Thoracic aorta (tissue), 2 donors: ENCODE measurements around the gene SHISA8. TPM values are rescaled to one million over a fixed set of nuclear protein-coding genes. Genes with fewer than 3 reads are reported as not detected.

Source experiments
- ATAC-seq: fragments of 150-250 bp; one replicate; pipeline ENCODE4 v1.8.0; 2017; ENCODE audit warnings: low read depth; ENCODE audit not compliant: insufficient number of reproducible peaks, low FRiP score
- DNase-seq: peaks from one replicate; pipeline ENCODE4 v3.0.0-alpha.2; 2020; ENCODE audit warnings: low spot score
- H3K27ac ChIP-seq, 2 donors: fragments of 200-600 bp; sonication (generic); 1 replicate in 1 of 2; 2 replicates in 1 of 2; pipeline ENCODE4 v1.5.1; 2016; ENCODE audit warnings: mild to moderate bottlenecking in 2 of 2, moderate library complexity in 2 of 2
- H3K27me3 ChIP-seq: fragments of 200-600 bp; sonication (generic); replicated peaks from 2 replicates; pipeline ENCODE4 v1.6.0; 2016; ENCODE audit warnings: mild to moderate bottlenecking; ENCODE audit not compliant: insufficient read depth
- H3K36me3 ChIP-seq: fragments of 200-600 bp; sonication (generic); one replicate; pipeline ENCODE4 v1.5.1; 2016
- H3K4me1 ChIP-seq, 2 donors: fragments of 200-600 bp; sonication (generic); 1 replicate in 1 of 2; 2 replicates in 1 of 2; pipeline versions ENCODE4 v1.5.1 to v1.6.0; 2016; ENCODE audit warnings: low read depth in 2 of 2, mild to moderate bottlenecking in 1 of 2; ENCODE audit not compliant: control insufficient read depth in 1 of 2
- H3K4me3 ChIP-seq: fragments of 200-600 bp; sonication (generic); 2 replicates; pipeline ENCODE4 v1.5.1; 2016; ENCODE audit warnings: mild to moderate bottlenecking
- H3K9me3 ChIP-seq: fragments of 200-600 bp; sonication (generic); 2 replicates; pipeline ENCODE4 v1.5.1; 2016
- total RNA-seq, 2 donors: library from RNA; depleted of rRNA; stranded (reverse); fragments of >200 nt; gene quantifications; one replicate each; pipeline versions ENCODE4 v1.1.0 to v1.2.3, GENCODE V29; 2016
- TF ChIP-seq, protein P1 (sequence below): fragments of 200-600 bp; sonication (generic); IDR thresholded peaks from one replicate; pipeline ENCODE4 v1.5.1; 2019; ENCODE audit warnings: antibody characterized with exemption

The SHISA8 gene
- total RNA-seq, 2 donors from 2014 or later, result not detected

DNA sequence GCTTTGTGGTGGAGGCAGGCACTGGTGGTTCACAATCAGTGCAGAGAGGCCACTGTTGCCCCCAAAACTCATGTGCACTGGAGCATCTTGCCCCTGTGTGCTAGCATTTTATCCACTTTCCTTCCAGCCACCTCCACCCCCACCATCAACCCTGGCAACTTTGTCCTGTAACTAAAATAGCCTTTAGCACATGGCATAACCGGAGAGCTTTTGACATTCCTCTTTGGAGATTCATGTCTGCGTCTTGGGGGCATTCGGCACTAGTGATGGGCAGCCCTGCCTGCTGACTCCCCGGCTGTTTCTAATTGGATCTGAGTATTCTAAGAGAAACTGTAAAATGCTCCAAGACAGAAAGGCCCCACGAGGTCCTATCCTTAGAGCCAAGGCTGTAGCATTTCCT is 15.8 kb downstream of the SHISA8 start:
- peaks cover 70% of the 10 kb centered on the region for H3K36me3 ChIP-seq
- H3K27ac ChIP-seq, result no peak overlapping the region
- H3K4me1 ChIP-seq, result no peaks in the 10 kb centered on the region
- TF ChIP-seq, protein P1, sequence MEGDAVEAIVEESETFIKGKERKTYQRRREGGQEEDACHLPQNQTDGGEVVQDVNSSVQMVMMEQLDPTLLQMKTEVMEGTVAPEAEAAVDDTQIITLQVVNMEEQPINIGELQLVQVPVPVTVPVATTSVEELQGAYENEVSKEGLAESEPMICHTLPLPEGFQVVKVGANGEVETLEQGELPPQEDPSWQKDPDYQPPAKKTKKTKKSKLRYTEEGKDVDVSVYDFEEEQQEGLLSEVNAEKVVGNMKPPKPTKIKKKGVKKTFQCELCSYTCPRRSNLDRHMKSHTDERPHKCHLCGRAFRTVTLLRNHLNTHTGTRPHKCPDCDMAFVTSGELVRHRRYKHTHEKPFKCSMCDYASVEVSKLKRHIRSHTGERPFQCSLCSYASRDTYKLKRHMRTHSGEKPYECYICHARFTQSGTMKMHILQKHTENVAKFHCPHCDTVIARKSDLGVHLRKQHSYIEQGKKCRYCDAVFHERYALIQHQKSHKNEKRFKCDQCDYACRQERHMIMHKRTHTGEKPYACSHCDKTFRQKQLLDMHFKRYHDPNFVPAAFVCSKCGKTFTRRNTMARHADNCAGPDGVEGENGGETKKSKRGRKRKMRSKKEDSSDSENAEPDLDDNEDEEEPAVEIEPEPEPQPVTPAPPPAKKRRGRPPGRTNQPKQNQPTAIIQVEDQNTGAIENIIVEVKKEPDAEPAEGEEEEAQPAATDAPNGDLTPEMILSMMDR, result no peak
- ATAC-seq, result no peak
- no peak for DNase-seq
- H3K9me3 ChIP-seq, result no peaks in the 10 kb centered on the region
- no peak overlapping the region for H3K4me3 ChIP-seq
- H3K27me3 ChIP-seq, result no peaks in the 10 kb centered on the region

DNA sequence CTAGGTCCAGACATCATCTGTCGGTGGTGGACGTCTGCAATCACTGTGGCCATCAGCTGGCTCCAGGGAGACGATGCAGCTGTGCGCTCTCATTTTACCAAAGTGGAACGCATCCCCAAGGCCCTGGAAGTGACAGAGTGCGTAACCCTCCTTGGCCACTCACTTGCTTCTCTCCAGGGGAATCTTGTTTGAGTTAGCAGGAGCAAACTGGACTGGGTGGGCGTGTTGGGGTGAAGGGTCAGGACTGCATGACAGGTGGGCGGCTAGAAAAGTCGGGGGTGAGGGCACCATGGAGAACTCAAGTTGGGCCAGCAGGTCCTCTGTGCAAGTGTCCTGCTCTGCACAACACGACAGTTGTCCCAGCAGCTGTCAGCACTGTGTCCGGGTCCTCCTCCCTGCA is 16.2 kb downstream of the SHISA8 start:
- ATAC-seq, result no peak
- no peaks in the 10 kb centered on the region for H3K9me3 ChIP-seq
- H3K36me3 ChIP-seq, result peaks cover 71% of the 10 kb centered on the region
- no peak overlapping the region for H3K27ac ChIP-seq
- H3K27me3 ChIP-seq, result no peaks in the 10 kb centered on the region
- no peak overlapping the region for H3K4me3 ChIP-seq
- H3K4me1 ChIP-seq, result no peaks in the 10 kb centered on the region
- no peak for DNase-seq
- TF ChIP-seq, protein P1, result no peak

DNA sequence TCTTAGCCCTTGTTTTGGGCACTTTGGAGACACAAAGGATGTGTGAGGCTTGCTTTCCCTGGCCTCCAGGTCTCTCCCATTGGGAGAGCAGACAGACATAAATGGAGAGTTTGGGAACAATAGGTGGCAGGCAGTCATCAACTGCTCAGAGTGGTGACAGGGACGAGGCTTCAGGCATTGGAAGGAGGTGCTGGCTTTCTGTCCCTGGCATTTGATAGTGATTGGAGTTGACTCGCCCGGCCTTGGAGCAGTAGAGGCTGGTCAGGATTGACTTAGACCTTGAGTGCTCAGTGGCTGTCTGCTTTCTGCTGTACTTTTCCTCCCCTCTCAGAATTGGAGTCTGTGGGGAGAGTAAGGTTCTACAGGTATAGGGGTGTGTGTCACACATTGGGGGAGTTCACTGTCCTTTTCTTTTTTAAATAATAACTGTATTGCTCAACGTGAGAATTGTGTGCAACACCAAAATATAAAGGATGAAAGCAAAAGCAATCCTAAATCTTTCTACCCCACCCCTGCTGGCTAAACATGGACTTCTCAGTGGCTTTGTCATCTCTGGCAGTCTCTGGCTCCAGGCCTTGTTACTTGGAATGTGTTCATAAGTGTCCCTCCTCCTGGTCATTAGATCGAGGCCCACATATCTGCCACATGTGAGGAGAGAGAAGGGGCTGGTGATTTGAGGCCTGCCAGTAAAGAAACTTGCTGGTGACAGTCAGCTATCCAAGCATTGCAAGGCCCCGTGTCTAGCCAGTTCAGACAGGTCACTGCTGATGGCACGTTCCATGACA is 21.1 kb downstream of the SHISA8 start:
- no peak for DNase-seq
- H3K4me3 ChIP-seq, result no peak overlapping the region
- no peaks in the 10 kb centered on the region for H3K9me3 ChIP-seq
- peaks cover 50% of the 10 kb centered on the region for H3K36me3 ChIP-seq
- no peaks in the 10 kb centered on the region for H3K27me3 ChIP-seq
- ATAC-seq, result no peak
- H3K27ac ChIP-seq, result no peak overlapping the region
- no peaks in the 10 kb centered on the region for H3K4me1 ChIP-seq
- TF ChIP-seq, protein P1, result no peak

DNA sequence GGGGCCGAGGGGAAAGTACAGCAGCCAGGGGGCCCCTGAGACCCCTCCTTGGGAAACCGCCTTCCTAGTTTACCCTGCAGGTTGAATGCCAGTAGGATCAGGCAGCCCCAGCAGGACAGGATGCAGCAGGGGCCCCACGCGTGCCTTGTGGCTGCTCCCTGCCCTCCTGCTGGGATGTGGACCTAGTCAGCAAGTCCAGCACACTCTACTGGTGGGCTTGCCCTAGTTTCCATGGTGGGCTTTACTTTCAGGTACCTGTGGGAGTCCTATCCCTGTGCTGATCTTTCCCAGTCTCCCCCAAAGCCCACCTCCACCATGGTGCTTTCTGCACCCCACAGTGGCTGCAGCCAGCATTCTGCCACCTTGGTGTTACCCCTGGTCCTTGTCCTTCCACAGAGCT is 22.2 kb downstream of the SHISA8 start:
- TF ChIP-seq, protein P1, result no peak
- Histone ChIP-seq H3K27ac (no peak overlapping the region), H3K9me3 (no peaks in the 10 kb centered on the region), H3K4me1 (no peaks in the 10 kb centered on the region), H3K4me3 (no peak overlapping the region), H3K36me3 (peaks cover 43% of the 10 kb centered on the region), H3K27me3 (no peaks in the 10 kb centered on the region)
- DNase-seq (no peak), ATAC-seq (no peak)

DNA sequence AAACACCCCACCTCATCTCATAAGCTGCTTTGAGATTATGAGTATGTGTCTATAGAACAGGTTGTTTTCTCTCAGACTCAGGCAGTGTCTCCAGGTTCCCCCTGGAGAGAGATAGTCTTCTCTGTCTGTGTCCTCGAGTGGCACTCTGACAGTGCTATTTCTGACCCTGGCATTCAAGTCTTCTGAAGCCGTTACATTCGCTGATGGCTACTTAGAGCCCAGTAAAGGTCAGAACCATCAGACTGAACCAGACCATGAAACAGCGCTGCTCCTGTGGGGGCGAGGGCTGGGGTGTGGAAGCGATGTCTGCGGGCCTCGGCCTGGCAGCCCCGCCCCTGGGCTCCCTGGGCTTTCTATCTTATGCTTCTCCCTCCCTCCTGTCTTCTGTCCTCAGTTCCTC is 23.5 kb downstream of the SHISA8 start:
- Histone ChIP-seq H3K4me3 (no peak overlapping the region), H3K4me1 (no peaks in the 10 kb centered on the region), H3K9me3 (no peaks in the 10 kb centered on the region), H3K36me3 (peaks cover 43% of the 10 kb centered on the region), H3K27me3 (no peaks in the 10 kb centered on the region), H3K27ac (no peak overlapping the region)
- DNase-seq (no peak), ATAC-seq (no peak)
- TF ChIP-seq, protein P1, result no peak
